ENCODE data around the gene ALKBH8.
"Not testable (repeated sequence)": the region's sequence is repeated elsewhere in the genome, so short reads cannot be mapped to it uniquely, and the experiment has no call there.

The ALKBH8 gene

DNA sequence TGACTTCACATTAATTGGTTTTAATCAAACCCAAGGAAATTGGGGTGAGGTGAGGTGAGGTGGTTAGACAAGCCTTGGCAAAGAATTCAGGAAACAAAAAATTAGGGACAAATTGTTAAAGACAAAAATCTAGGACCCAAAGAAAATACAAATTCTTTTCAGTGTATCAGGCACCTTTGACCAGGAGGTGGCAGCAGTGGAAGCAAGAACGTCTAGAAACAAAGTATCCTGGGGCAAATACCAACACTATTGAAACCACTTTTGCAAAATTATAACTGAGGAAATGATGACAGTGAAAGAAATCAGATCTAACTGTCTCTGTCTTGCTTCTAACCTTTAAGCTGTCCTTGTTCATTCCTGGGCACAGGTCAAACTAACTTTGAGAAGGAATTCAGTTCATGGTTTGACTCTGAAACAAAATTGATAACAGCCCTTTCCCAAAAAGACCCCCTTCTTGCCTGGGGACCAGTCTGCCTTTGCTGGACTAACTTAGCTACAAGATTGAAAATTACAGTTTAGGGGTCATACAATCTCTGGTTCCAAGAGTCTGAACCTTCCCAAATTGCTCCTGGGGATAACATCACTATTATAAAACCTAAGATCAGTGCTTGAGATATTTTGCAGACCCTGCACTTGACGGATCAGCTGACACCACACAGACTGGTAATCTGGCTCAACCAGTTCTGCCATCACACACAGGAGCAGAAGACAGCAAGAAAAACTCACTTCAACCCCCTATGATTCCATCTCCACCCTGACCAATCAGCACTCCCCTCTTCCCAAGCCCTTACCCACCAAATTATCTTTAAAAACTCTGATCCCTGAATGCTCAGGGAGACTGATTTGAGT lies 11.2 kb upstream of the ALKBH8 start:
- DNase-seq (ENCODE audit: low spot score), result not testable (repeated sequence)

- no peak for DNase-seq (ENCODE audit: low spot score)
These were observed 7.9 kb upstream of the ALKBH8 start for GRCh38 chr11:107573438-107573837.

DNA sequence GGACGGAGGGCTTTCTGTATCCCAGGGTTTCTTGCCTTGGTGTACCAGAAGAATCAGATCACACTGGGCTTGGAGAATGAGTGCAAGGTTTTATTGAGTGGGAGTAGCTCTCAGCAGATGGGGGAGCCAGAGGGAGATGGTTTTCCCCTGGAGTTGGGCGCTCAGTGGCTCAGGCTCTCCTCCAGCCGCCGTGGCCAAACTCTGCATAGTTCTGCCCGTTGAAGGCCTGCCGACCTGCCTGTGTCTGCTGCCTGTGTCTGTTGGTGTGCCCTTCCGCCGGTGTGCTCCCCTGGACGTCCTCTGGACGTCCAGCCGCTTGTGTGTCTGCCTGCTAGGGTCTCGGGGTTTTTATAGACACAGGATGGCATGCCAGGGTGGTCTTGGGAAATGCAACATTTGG lies 4.5 kb upstream of the ALKBH8 start:
- DNase-seq (ENCODE audit: low spot score), result no peak

DNA sequence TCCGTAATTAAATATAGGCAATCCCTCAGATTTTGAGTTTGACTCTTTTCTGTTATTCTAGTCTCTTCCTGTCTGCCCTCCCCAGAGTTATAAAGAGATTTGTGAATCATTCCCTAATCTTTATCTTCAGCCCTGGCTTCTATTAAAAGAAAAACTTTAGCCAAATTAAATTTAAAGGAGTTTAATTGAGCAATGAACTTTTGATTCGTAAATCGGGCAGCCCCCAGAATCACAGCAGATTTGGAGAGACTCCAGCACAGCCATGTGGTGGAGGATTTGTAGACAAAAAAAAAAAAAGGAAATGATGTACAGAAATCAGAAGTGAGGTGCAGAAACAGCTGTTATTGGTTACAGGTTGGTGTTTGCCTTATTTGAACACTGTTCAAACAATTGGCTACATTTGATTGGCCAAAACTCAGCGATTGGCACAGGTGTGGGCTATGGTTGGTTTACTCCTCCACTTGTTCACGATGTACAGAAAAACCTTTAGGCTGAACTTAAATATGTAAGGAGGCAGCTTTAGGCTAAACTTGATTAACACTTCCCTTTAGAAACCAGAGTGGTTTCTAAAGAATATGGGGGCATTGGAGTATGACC lies 2.3 kb upstream of the ALKBH8 start:
- DNase-seq (ENCODE audit: low spot score), result no peak

DNA sequence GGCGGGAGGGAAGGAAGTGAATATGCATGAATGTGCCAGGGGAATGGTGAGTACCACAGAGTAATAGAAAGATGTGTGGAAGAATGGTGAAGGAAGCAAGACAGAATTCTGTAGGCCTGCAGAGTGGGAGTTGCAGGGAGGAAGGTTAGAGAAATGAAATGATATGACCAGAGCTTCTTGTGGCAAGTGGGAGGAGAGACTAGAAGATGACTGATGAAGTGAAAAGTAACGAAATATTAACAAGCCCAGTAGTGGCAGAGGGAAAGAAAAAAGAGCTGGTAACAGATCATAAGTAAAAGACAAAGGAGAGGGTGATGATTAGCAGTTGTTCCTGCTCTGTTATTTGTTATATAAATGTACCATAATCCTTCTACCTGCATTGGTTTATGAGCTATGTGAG lies 1.0 kb upstream of the ALKBH8 start:
- DNase-seq (ENCODE audit: low spot score), result no peak

- DNase-seq (ENCODE audit: low spot score), result not testable (repeated sequence)
These were observed 493 bp upstream of the ALKBH8 start for GRCh38 chr11:107565955-107566501.

DNA sequence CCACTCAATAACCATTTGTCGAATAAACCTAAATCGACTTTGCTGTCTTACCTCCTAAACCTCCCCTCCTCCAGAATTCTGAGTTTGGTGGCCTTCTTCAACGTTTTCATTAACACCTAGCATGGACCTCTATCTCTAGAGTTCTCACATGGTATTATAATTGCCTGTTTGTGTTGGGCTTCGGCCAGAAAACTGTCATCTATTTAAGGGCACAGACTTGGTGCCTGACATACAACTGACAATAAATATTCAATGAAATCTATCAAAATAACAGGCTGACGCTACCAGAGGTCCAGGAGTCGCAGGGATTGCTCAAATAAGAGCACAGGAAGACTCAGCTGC lies 687 bp downstream of the ALKBH8 start:
- no peak for DNase-seq (ENCODE audit: low spot score)

DNA sequence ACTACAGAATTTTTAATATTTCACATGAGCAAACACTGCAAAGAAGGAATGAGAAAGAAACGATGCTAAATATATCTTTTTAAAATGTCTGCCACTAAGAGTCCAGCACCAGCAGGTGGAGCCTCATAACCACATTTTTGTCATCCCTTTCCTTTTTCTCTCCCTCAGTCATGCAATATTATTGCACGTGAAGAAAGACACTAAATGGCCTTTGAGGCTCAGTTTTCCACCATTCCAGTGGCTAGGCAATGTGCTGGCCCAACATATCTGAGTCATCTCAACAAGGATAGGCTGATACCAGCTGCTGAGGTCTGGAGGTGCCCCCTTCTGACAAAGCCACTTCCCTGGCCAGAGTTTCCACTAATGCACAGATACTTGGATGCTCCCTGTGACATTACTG lies 1.8 kb downstream of the ALKBH8 start:
- peak; percentile 46 for DNase-seq (ENCODE audit: low spot score)

- no peak for DNase-seq (ENCODE audit: low spot score)
These were observed 2.8 kb downstream of the ALKBH8 start for GRCh38 chr11:107562647-107563208.

- no peak for DNase-seq (ENCODE audit: low spot score)
These were observed 3.8 kb downstream of the ALKBH8 start for GRCh38 chr11:107561688-107562087.

GRCh38 chr11:107550304-107550703 lies 15.2 kb downstream of the ALKBH8 start:
- no peak for DNase-seq (ENCODE audit: low spot score)

GRCh38 chr11:107549954-107550285 lies 15.6 kb downstream of the ALKBH8 start:
- no peak for DNase-seq (ENCODE audit: low spot score)

GRCh38 chr11:107549253-107549953 lies 16.1 kb downstream of the ALKBH8 start:
- DNase-seq (ENCODE audit: low spot score), result no peak

DNA sequence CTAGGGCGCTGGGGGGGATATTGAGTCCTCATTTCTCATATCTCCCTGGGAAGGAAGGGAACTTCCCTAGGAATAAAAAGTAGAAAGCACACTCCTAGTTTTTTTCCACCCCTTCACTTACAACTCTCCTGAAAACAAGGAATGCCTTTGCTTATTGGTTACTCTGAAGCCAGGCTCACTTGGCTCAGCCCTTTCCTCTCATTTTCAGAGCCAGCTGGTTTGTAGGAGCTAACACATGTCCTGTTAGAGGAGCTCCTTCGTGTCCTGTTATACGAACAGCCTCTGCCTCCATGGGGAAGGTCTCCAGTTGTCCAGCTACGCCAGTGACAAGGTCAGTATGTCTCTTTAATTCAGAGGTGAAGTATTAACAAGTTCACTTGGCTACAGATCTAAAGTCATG lies 17.6 kb downstream of the ALKBH8 start:
- DNase-seq (ENCODE audit: low spot score), result no peak

GRCh38 chr11:107545101-107545514 lies 20.4 kb downstream of the ALKBH8 start:
- DNase-seq (ENCODE audit: low spot score), result no peak

- DNase-seq (ENCODE audit: low spot score), result no peak
These were observed 26.7 kb downstream of the ALKBH8 start for GRCh38 chr11:107538821-107539220.

DNA sequence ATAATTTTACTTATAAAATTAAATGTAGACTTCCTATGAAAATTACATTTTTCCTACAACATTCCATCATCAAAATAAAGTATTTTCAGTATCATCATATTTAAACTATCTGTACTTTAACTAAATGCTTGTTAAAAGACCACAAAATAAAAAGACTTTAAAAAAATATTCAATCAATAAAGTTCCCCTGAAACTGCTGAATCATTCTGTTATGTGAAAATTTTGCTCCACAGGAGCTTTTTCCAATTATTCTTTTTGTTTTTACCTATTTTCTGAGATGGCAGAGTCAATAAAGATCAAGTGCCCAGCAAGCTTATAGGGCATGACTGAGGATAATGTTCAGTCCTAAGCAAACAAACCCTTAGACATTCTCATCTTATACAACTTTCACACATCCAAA lies 27.3 kb downstream of the ALKBH8 start:
- DNase-seq (ENCODE audit: low spot score), result no peak

GRCh38 chr11:107537155-107537554 lies 28.4 kb downstream of the ALKBH8 start:
- DNase-seq (ENCODE audit: low spot score), result not testable (repeated sequence)

- DNase-seq (ENCODE audit: low spot score), result no peak
These were observed 39.3 kb downstream of the ALKBH8 start for GRCh38 chr11:107526197-107526596.

GRCh38 chr11:107508858-107509244 lies 56.7 kb downstream of the ALKBH8 start:
- no peak for DNase-seq (ENCODE audit: low spot score)

DNA sequence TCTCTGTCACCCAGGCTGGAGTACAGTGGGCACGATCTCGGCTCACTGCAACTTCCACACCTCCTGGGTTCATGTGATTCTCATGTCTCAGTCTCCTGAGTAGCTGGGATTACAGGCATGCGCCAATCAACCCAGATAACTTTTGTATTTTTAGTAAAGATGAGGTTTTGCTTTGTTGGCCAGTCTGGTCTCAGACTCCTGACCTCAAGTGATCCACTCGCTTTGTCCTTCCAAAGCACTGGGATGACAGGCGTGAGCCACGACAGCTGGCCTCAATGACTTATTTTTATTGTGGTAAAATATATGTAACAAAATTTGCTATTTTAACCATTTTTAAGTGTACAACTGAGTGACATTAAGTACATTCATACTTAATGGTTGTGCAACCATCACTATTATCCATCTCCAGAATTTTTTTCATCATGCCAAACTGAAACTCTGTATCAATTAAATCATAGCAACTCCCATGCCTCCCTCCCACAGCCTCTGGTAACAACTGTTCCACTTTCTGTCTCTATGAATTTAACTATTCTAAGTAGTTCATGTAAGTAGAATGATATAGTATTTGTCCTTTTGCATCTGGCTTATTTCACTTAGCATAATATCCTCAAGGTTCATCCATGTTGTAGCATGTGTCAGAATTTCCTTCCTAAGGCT lies 57.2 kb downstream of the ALKBH8 start:
- no peak for DNase-seq (ENCODE audit: low spot score)

DNA sequence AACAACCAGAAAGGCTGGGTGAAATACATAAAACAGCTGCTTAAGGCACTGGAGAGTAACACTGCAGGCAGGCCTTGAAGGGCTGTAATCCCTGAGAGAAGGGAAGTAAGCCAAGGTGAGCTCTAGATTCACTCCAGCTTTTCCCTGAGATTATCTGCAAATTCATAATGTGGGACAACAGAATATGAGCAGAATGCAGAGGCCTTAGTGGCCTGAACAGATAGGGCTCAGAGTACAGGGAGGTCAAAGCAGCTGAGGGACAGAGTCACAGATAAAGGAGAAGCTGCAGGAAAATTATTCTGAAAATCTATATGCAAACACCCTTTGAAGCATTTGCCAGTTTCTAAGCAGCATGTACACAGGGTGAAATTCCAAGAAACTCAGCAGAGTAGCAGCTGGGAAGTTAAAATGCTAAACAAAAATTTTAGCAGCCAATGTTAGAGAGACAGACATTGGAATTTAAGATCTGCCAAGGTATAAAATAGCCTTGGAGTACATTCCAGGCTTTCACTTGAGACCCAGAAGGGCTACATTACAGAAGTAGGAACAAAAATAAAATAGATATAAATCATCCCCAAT lies 59.8 kb downstream of the ALKBH8 start:
- DNase-seq (ENCODE audit: low spot score), result no peak

Data from hepatic stellate cell (primary cell).